Stimulated activated CD8-positive, alpha-beta memory T cell treated with anti-CD3 and anti-CD28 coated beads, Interleukin-7, amount 100 ng/mL, for 1 hour (primary cell): ENCODE results near the gene CAPN14.

Source experiments
- DNase-seq, 2 donors: peaks; one replicate each; pipeline ENCODE4 v3.0.0-alpha.2; 2020; ENCODE audit warnings: low read depth in 2 of 2

CAPN14 gene, protein sequence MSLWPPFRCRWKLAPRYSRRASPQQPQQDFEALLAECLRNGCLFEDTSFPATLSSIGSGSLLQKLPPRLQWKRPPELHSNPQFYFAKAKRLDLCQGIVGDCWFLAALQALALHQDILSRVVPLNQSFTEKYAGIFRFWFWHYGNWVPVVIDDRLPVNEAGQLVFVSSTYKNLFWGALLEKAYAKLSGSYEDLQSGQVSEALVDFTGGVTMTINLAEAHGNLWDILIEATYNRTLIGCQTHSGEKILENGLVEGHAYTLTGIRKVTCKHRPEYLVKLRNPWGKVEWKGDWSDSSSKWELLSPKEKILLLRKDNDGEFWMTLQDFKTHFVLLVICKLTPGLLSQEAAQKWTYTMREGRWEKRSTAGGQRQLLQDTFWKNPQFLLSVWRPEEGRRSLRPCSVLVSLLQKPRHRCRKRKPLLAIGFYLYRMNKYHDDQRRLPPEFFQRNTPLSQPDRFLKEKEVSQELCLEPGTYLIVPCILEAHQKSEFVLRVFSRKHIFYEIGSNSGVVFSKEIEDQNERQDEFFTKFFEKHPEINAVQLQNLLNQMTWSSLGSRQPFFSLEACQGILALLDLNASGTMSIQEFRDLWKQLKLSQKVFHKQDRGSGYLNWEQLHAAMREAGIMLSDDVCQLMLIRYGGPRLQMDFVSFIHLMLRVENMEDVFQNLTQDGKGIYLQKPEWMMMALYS

DNA sequence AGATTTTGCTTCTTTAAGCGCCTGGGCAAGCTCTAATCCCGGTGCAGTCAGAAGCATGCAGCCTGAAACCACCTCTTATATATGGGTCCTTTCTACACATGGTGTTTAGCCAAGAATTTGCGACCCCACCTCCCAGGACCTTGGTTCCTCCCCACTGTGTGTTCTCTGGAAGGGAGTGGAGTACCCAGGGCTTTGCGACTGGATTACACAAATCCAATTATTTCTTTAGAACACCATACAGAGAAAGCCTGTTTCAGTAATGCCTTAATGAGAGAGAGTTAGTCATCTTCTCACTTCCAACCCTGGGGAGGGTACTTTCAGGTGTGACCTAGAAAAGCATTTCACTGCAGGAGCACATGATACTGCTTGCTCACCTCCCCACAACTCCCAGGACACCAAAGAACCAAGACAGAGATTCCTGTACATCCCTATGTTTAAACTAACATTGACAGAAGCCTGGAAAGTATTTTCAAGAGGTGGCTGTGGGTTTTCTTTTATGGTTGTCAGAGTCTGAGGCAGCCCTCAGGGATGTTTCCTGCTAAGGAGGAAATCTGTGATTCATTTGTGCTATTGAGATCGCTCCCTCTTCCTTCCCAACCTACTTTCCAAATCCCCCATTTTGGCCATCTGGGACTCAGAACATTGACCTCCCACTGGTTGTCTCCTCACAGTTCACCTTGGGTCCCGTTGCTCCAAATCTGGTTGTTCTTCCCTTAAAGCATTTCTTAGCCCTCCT, at the start of gene CAPN14:
Gene CAPN14, minus strand, starts transcription at position 51 of the 736 bp plus-strand sequence. CDS start 12,068 bp downstream, outside the sequence.
- no peak for DNase-seq

- DNase-seq, result no peak
These were observed 49.5 kb upstream of the CAPN14 start for GRCh38 chr2:31266804-31267203.

DNA sequence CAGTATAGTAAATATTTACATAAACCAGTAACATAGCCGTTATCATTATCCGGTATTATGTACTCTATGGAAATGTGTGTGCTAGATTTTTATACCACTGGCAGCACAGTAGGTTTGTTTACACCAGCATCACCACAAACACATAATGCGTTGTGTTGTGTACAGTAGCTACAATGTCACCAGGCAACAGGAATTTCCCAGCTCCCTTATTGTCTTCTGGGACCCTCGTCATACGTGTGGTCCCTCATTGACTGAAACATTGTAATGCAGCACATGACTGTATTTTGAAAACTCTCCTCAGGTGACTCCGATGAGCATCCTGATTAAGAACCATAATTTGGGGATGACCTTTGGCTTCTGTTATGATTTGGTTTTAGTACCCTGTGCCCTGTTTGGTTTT, 47.9 kb upstream of the CAPN14 start:
- DNase-seq, result no peak

DNA sequence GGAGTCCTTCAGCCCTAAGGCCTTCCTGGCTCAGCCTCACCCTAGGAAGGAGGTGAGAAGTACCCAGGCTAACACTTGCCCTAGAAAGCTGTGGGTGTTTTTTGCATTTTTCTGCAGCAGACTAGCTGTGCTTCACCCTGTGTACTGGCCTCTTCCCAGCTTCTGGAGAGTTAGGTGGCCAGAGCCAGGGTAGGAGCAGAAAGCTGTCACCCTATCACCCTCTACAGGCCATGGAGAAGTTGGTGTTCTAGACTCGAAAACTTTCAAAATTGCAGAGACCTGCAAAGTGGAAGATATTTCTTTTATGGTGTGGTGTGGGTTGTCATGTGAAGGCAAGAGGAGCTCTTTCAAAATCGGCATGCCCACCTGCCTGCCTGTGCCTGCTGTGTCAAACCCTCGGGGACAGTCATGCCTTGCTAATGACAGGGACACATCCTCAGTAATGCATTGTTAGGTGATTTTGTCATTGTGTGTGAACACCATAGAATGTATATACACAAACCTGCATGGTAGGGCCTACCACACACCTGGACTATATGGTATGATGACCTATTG, 46.4 kb upstream of the CAPN14 start:
- no peak for DNase-seq

DNA sequence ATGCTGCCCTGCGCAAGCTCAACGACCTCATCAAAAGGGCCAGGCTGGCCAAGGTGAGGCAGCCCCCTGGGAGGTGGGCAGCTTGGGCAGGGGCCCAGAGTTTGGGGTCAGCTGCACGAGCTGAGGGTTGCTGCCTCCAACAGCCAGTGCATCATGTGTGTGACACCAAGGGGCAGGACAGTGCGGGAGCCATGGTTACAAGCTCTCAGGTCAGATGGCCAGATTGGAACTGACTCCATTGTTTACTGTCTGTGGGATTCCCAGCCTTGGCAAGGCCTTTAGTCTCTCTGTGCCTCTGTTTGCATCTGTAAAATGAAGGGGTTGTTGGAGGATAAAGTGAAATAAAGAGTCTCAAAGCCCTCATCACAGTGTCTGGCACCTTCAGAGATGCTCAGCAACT, 43.6 kb upstream of the CAPN14 start:
- DNase-seq, result no peak

- no peak for DNase-seq
These were observed 41.8 kb upstream of the CAPN14 start for GRCh38 chr2:31259075-31259474.

DNA sequence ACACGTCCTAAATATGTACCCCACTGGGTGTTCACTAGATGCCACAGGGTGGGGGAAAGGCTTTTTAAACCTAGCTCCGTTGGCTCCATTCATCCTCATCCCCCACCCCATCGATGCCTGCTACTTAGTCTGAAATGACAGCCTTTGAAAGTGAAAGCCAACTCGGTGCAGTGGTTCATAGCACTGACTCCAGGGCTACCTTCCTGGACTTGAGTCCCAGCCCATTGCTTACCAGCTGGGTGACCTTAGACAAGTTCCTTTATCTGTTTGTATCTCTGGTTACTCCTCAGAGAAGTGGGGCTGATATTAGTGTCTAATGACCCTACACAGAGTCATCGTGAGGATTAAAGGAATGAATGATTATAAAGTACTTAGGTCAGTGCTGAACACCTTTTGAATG, 41.0 kb upstream of the CAPN14 start:
- DNase-seq, result no peak

DNA sequence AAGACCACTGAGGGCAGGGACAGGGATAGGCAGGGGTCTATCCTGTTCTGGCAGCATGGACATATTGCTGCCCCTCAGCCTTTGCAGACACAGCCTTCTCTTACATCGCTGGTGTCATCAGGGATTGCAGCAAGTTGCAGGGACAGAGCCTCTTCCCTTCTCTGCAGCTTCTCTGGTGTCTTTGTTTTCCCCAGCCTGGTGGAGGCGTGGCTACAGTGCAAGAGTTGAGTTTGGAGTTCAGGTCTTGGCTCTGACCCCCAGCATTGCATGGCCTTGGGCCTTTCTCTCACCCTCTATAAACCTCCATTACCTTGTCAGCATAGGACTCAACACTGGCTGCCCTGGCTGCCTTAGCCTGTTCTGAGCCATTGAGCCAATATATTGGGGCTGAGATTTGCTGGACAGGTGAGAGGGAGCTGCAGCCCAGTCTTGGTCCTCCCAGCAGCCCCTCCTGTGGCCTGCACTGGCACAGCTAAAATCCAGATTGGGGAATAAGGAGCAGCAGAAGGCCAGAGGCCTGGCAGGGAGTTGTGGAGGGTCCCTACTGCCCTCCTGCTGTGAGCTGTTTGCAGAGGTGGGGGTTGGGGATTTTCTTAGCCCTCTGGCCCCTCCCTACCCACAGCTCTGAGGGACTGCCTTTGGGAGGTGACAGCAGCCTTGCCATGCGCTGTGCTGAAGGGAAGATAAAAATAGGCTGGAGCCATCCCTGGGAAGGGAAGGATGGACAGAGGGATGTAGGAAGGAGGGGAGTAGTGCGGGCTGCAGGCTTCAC, 39.5 kb upstream of the CAPN14 start:
- DNase-seq, result no peak

DNA sequence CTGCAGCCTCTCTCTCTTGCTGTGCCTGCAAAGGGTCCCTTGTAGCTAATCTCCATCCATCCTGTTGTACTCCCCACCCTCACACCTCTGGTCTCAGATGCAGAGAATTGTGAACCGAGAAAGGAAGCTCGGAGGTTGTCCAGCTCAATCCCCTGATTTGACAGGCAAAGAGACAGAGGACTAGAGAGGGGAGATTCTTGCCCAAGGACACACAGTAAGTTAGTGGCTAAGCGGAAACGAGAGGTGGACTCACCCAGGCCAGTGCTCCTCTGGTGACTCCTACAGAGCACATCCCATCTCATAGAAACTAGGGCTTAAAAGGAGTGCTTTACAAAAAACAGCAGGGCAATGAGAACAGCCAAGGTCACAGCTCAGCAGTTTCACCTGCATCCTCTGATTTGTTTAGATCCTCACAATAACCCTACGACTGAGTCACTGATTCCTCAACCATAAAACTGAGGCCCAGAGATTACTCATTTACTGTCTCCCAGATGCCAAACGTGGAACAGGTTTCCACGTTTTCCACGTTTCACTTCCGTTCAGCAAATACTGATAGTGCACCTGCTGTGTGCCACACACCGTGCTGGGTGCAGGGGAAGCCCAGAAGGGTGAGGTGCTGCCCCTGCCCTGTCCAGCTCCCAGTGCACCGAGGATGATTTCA, 38.7 kb upstream of the CAPN14 start:
- no peak for DNase-seq

DNA sequence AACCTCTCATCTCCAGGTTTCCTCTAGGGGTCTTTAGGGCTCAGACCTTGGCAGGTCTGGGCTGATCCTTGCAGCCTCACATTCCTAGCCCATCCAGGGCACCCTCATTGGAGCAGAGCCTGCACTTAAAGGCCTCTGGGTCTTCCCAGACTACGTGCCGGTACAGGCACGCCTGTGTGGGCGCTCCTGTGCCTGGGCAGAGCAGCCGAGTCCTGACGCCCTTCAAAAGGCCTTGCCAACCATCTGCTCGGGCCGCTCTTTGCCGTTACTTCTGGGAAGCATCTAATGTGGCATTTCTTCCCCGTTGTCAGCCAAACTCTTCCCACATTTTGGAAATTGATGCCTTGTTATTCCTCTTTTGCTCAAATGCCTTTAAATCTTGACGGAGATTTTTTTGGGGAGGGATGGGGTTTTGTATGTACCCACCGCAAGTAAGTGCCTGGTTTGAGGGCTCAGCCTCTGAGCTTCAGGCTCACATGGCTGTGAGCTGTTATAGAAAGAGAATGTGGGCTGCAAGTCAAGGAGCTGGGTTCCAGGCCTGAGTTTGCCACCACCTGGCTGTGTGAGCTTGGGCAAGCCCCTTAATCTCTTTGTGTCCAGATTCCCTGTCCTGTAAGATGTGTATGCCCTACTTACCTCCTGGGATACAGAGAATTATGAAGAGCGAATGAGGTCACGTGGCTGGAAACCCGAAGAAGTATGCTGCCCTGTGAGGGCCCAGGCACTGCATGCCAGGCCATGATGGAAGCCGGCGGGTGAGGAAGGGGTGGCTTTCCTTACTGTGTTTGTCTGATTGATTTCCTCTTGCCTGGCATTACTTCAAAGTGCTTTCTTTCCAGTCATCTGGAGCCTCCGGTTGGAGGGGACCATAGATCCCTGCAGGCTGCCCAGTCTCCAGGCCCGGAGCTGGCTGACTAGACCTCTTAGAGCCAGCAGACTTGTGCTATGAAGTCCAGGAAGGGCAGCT, 37.2 kb upstream of the CAPN14 start:
- no peak for DNase-seq

DNA sequence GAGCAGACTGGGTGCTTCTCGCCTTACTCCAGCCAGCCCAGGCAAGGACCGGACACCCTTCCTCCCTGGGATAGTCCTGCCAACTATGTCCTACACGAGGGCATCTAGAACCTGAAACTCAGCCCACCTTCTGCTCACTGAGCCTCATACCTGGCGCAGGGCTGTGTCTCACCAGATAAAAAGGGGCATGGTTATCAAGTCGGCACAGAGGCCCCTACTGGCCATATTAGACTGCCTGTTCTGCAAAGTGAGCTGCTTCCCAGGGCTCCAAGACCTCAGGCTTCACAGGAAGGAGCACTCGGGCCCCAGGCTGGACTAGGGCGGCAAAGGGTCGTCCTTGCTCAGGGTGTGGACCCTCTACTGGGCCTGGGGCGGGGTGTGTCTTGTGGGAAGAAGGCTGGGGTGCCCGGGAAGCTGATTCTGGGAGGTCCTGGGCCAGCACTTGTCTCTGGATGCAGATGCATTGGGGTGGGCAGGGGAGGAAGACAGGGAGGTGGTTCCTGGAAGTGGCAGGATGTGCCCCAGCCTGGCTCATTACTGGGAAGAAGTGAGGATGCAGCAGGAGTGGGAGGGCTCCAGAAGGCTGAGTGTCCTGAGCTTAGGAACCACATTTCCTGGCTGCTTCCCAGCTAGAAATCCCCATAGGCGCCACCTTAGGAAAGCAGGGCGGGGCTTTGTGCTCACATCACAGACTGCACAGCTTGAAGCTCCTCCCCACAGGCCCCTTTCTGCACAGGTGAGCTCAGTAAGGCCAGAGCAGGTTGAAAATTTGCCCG, 36.2 kb upstream of the CAPN14 start:
- no peak for DNase-seq

DNA sequence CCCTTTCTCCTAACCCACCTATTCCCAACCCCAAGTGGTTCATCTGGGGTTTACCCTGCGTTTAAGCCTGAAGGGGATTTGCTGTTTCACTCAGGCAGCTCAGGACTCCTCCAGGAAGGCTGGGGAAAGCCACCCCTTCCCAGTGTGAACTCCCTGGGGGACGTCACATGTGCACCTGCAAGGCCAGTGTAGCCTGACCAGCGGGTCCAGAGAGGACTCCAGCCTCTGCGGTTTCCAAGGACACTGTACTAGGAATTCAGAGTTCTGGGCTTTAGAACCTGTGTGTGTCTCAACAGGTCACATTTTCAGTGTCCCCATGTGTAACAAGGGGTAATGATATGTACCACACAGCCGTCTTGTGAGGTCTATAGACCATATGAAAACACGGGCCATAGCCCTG, 34.5 kb upstream of the CAPN14 start:
- no peak for DNase-seq

DNA sequence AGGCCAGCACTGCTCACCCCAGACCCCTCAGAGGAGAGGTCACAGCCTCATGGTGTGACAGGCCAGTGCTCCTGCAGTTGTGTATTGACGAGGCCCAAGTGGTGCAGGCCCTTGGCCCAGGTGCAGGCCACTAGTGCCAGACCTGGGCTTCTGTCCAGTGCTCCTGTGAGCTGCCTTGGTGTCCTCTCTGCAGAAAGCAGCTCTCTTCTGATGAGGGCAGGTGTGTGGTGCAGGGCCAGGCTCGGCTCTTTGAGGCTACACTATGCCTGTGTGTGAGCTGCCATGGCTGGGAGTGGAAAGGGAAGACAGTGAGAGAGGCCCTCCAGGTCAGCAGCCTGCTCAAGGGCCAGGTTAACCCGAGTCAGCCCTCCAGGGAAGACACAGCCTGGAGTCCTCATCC, 33.7 kb upstream of the CAPN14 start:
- DNase-seq, result no peak

DNA sequence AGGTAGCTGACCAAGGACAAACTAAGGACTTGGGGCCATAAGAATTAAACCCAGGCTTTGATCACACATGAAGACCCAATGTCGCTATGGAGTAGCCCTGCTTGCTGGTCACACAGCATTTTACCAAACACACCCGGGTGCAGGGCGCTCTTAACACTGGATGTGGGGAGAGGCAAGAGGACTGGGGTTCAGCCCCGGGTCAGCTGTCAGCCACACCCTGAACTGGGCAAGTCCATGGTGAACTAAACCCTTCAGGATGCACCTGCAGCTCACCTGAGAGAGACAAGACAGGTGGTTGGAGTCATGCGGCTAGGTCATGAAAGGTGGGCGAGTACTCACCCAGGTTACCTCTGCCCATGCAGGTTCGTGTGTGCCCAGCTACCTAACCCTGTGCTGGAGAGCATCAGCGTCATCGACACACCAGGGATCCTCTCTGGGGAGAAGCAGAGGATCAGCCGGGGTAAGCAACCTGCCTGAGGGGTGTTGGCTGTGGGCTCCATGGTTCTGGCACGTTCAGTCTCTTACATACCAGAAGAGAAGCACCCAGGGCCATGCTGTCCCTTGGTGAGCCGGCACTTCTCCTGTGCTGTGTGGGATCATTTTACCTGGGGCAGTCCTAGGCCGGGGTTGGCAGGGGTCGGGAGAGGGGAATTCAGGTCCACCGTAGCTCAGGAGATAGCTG, 31.8 kb upstream of the CAPN14 start:
- no peak for DNase-seq

DNA sequence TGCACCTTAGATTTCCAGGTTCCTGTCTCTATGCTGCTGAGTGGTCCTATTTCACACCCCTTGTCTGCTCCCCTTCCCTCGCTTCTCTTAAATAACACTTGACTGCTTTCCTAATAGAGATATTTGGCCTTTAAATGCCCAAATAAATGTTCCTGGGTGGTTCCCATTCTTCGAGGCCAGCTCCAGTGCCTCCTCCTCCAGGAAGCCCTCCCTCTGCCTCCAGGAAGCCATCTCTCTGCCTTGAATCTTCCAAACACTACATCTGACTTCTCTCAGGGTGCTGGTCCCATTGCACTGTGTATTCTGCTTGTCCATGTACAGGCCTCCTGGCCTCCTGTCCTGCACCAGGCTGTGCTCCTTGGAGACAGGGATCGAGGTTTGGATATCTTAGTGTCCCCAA, 30.8 kb upstream of the CAPN14 start:
- DNase-seq, result no peak

DNA sequence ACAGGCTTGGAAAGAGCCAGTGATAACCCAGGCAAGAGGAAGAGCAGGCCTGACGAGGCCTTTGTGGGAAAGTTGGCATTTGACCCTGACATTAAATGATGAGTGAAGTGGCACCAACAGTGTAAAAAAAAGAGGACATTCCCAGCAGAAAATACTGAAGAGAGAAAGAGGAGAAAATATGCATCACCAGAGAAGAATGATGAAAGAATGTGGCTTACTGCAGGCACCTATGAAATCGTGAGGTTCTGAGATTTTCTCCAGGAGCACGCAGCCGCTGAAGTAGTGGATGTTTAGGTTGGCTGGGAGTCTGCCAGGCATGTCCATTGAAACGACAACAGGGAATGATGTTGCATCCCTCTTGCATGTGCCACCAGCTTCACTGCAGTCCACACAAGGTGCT, 30.4 kb upstream of the CAPN14 start:
- no peak for DNase-seq

GRCh38 chr2:31246184-31246852, 29.0 kb upstream of the CAPN14 start:
- no peak for DNase-seq

GRCh38 chr2:31244101-31244500, 26.8 kb upstream of the CAPN14 start:
- no peak for DNase-seq
